ENCODE results near the gene ERCC6L. TPM values are rescaled to one million over a fixed set of nuclear protein-coding genes. Genes with fewer than 3 reads are reported as not detected.

Gene ERCC6L, protein sequence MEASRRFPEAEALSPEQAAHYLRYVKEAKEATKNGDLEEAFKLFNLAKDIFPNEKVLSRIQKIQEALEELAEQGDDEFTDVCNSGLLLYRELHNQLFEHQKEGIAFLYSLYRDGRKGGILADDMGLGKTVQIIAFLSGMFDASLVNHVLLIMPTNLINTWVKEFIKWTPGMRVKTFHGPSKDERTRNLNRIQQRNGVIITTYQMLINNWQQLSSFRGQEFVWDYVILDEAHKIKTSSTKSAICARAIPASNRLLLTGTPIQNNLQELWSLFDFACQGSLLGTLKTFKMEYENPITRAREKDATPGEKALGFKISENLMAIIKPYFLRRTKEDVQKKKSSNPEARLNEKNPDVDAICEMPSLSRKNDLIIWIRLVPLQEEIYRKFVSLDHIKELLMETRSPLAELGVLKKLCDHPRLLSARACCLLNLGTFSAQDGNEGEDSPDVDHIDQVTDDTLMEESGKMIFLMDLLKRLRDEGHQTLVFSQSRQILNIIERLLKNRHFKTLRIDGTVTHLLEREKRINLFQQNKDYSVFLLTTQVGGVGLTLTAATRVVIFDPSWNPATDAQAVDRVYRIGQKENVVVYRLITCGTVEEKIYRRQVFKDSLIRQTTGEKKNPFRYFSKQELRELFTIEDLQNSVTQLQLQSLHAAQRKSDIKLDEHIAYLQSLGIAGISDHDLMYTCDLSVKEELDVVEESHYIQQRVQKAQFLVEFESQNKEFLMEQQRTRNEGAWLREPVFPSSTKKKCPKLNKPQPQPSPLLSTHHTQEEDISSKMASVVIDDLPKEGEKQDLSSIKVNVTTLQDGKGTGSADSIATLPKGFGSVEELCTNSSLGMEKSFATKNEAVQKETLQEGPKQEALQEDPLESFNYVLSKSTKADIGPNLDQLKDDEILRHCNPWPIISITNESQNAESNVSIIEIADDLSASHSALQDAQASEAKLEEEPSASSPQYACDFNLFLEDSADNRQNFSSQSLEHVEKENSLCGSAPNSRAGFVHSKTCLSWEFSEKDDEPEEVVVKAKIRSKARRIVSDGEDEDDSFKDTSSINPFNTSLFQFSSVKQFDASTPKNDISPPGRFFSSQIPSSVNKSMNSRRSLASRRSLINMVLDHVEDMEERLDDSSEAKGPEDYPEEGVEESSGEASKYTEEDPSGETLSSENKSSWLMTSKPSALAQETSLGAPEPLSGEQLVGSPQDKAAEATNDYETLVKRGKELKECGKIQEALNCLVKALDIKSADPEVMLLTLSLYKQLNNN
- total RNA-seq: 10.8 and 11.4 TPM in 2 replicates

DNA sequence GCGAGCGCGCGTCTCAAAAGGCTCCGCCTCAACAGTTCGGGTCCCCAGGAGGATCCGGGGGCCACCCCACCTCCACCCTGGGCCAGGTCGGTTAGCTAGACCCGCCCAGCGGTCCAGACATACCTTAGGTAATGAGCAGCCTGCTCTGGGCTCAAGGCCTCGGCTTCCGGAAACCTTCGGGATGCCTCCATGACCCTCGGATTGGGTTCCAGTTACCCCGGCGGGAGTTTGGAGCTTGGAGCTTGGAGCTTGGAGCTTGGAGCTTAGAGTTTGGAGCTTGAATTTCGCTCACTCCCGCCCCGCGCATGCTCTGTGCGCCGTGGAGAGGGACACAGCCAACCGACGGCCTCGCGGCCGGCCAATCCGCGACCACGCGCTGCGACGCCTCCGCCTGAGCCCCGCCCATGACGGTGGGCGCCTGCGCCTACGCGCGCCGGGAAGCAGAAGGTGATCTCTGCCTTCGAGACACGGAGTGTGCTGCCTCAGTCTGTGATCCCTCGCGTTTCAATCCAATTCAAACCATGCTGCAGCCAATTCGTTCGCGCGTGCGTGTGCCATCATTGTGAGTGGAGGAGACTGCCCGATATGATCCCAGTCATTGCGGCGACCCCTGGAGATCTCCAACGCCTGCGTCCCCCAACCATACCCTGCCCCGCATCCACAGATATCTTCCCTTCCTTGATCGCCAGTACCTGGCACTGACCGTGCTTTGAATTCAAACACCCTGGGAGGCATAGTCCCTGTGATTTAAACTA is at the start of gene ERCC6L:
Gene ERCC6L, minus strand, starts transcription at position 307 of the 755 bp plus-strand sequence. Its CDS starts 116 bp downstream, at position 191.
- intact Hi-C loops (cut with micrococcal nuclease): loop anchor here (2.0 kb wide), 1 partner anchor 58 kb away; the partner anchor contains the start of gene PIN4

DNA sequence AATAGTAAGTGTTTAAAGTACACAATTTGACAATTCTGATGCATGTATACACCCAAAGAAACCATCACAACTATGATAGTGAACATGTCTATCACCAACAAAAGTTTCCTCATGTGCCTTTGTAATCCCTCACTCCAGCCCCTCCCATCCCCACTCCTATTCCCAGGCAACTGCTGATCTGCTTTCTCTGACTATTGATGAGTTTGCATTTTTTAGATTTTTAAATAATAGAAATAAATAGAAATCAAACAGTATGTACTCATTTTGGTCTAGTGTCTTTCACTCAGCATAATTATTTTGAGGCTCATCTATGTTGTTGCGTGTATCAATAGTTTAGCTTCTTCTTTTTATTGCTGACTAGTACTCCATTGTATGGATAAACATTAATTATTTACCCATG is 43.5 kb upstream of the ERCC6L start:
- intact Hi-C loops (cut with micrococcal nuclease): no loop called here

DNA sequence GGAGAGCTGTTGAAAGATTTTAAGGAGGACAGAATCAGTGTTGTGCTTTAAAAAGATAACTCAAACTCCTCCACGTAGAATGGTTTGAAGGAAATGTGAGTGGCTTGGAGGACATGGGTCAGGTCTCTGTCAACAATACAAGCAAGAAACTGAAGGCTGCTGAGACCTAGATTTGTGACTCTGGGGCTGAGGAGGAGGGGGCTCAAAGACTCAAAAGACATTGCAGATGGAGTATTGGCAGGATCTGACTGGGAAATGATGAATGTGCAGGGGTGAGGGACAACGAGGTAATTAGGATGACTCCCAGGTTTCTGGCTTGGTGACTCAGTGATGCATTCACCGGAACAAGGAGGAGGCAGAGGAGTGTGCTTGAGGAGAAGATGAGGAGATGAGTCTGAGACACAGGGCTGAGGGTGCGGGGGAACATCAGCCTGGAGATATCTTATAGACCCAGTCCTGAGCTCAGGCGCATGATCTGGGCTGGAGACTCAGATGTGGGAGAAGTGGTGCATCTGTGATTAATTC is 41.6 kb upstream of the ERCC6L start:
- intact Hi-C loops (cut with micrococcal nuclease): no loop called here

GRCh38 chrX:72276478-72276953 is 37.7 kb upstream of the ERCC6L start:
- intact Hi-C loops (cut with micrococcal nuclease): loop anchor here (5.0 kb wide), 2 partner anchors 34 to 94 kb away; partner anchors contain the start of gene PIN4

DNA sequence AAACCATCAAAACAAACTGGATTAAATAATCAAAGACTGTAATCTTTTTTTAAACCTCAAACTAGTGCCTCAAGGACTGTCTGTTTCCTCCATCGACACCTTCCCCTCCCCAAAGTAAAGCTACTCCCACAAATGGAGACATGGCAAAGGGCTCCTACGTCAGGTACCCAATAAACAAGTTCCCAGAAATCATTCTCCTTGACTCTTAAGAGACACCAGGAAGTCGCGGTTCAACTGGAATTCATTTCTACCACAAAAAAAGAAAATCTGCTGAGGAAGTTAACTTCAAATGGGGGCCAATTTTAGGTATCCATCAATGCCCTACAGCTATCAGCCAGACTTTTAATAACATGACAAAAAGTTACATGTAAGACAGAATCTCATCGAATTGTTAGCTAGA is 35.7 kb upstream of the ERCC6L start:
- intact Hi-C loops (cut with micrococcal nuclease): no loop called here

- intact Hi-C loops (cut with micrococcal nuclease): no loop called here
Observed at GRCh38 chrX:72273718-72274117, 34.9 kb upstream of the ERCC6L start.

DNA sequence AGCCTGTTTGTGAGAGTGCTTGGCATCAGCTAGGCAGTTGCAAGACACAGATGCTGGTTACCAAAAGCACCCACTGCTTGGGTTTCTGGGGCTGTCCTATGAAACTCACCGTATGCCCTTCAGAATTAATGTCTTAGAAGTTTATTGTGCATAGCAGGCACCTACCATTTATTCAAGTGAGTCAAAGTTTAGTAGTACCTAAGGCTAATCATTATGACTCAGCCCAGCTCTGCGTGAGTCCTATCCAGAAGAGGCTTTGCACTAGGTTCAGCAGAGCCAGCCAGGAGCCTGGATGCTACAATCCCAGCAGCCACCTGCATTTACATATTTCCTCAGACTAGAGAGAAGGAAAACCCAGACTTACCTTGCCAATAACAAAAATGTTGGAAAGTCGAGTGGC is 34.0 kb upstream of the ERCC6L start:
- intact Hi-C loops (cut with micrococcal nuclease): no loop called here

- intact Hi-C loops (cut with micrococcal nuclease): no loop called here
Observed at GRCh38 chrX:72271812-72272211, 33.0 kb upstream of the ERCC6L start.

- intact Hi-C loops (cut with micrococcal nuclease): no loop called here
Observed at GRCh38 chrX:72271091-72271788, 32.4 kb upstream of the ERCC6L start.

- intact Hi-C loops (cut with micrococcal nuclease): no loop called here
Observed at GRCh38 chrX:72270316-72270866, 31.6 kb upstream of the ERCC6L start.

GRCh38 chrX:72269671-72270251 is 30.9 kb upstream of the ERCC6L start:
- intact Hi-C loops (cut with micrococcal nuclease): no loop called here

GRCh38 chrX:72268597-72269365 is 30.0 kb upstream of the ERCC6L start:
- intact Hi-C loops (cut with micrococcal nuclease): no loop called here

DNA sequence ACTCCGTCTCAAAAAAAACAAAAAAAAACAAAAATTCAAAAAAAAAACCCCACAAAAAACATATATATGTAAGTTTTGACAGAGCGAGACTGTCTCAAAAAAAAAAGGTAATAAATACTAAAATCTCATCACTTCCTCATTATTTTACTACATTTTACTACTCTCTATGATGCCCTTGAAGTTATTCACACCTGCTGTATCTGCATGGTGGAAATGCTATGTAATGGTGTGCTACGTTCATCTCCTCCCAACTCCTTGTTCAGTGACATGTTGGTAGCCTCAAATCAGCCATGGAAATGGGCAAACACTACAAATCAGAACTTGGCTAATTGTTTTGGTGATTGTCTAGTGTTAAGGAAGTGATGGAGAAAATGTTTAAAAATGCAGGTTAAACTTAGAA is 26.4 kb upstream of the ERCC6L start:
- intact Hi-C loops (cut with micrococcal nuclease): no loop called here

DNA sequence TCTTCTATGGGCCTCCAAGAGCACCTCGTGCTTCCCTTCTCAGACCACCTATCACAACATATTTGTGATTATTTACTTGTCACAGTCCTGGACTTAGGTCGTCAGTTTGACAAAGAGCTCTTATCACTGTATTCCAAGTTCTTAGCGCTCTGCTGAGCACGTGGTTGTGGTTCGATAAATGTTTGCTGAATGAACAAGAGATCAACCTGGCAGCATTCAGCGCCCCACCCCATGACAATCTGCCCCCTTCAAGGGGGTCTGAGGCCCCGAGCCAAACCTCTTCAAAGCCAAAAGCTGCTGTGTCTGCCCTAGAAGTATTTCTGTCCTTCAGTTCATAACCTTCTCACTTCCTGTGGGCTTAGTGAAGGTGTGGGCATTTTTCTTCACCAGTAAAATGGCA is 23.2 kb upstream of the ERCC6L start:
- intact Hi-C loops (cut with micrococcal nuclease): no loop called here

GRCh38 chrX:72260448-72260847 is 21.6 kb upstream of the ERCC6L start:
- intact Hi-C loops (cut with micrococcal nuclease): no loop called here

DNA sequence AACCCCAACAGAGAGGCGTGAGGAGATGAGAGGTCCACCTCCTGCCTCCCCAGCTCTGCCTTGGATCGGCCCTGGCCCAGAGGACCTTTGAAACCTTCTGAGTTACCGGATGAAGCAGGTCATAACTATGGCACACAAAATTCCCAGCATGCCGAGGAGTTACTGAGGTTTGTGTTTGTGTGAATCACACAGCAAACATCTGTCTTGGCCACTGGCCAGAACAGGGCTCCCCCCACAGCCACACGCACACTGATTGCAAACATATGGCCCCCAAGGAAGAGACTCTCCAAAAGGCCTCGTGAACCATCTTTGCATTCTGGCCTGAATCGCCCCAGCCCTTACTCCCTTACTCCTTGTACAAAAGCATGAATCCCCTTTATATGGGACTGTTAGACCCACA is 19.3 kb upstream of the ERCC6L start:
- intact Hi-C loops (cut with micrococcal nuclease): no loop called here

DNA sequence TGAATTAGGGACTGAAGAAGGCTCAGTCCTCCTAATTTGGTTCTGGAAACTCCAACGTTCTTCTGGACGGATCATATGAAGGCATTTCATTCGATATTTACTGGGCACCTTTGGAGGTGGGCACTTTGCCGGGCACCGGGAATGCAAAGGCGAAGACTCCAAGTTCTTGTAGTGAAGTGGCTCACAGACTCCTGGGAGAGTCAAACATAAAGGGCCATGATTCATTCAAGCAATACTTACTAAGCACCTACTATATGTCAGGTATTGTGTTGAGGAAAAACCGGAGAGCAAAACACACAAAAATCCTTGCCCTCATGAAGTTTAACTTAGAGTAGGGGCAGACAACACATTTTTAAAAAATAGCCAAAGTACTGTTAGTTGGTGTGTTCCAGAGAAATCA is 17.0 kb upstream of the ERCC6L start:
- intact Hi-C loops (cut with micrococcal nuclease): no loop called here

DNA sequence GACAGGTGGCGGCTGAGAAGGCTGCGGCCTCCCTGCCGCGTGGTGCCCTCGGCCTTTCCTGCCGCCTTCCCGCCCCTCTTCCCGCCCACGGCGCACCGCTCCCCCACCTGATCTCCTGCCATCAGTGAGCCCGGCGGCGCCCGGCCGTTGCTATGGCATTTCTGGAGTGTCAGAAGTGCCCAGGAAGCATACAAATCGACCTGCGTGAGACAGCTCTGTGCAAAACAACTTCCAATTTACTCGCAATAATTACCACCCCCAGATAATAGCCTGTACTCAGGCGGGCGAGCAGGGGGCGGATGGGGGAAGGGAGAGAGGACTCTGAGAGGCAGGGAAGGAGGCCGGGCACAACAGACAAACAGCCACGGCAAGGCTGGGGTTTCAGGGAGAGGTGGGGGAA is 16.6 kb upstream of the ERCC6L start:
- intact Hi-C loops (cut with micrococcal nuclease): no loop called here

Data from T-helper 2 cell treated with Interferon-gamma antibody and Interleukin-4, amounts not matched to agents 100 ng/mL and 5 ng/mL, for 36 hours (primary cell).